B cell (primary cell): ENCODE results near the gene MUC6. TPM values are rescaled to one million over a fixed set of nuclear protein-coding genes. Genes with fewer than 3 reads are reported as not detected.

ENCODE experiments used
- ATAC-seq: fragments of 200-7000 bp; cut with Tn5 transposase; one replicate; pipeline ENCODE4 v1.10.0; 2021; ENCODE audit warnings: low read depth, mild to moderate bottlenecking, moderate number of reproducible peaks, moderate library complexity
- CTCF ChIA-PET: fragments of 350-600 bp; sonication (Branson Sonifier 250); formaldehyde crosslinking; loops from one replicate; lab custom pipeline; 2021; ENCODE audit warnings: antibody characterized with exemption, inconsistent platforms; lab: Charles Lee
- POLR2A ChIA-PET: fragments of 350-600 bp; sonication (Branson Sonifier 250); formaldehyde crosslinking; loops from one replicate; lab custom pipeline; 2021; ENCODE audit warnings: antibody characterized with exemption; lab: Charles Lee
- DNase-seq: peaks from one replicate; pipeline ENCODE4 v3.0.0; 2013
- H2AFZ ChIP-seq: 2 replicates; pipeline ENCODE4 v1.6.1; 2012; ENCODE audit warnings: mild to moderate bottlenecking, low read depth, low read length; ENCODE audit not compliant: insufficient read depth, poor library complexity, severe bottlenecking
- H3K27ac ChIP-seq, 2 donors: 1 replicate in 1 of 2; 2 replicates in 1 of 2; pipeline ENCODE4 v1.5.1; 2012 to 2013; ENCODE audit warnings: low read length in 2 of 2, mild to moderate bottlenecking in 2 of 2, moderate library complexity in 1 of 2
- H3K27me3 ChIP-seq, 4 experiments: fragments of 200-600 bp in 1 of 4; sonication (generic) in 1 of 4; replicated peaks in 1 of 4; 1 replicate in 2 of 4; 2 replicates in 2 of 4; pipeline versions ENCODE4 v1.6.1 to v1.7.0; 2013 to 2016; ENCODE audit warnings: low read length in 3 of 4, mild to moderate bottlenecking in 2 of 4, mixed read lengths in 1 of 4, moderate library complexity in 1 of 4; ENCODE audit not compliant: insufficient read depth in 4 of 4, control insufficient read depth in 3 of 4; ENCODE audit errors: control extremely low read depth in 1 of 4
- H3K36me3 ChIP-seq, 2 experiments: replicated peaks in 1 of 2; 1 replicate in 1 of 2; 2 replicates in 1 of 2; pipeline versions ENCODE4 v1.6.1 to v1.7.1; 2013; ENCODE audit warnings: low read length in 1 of 2; ENCODE audit not compliant: insufficient read depth in 2 of 2, control insufficient read depth in 1 of 2; ENCODE audit errors: control extremely low read depth in 1 of 2, extremely low read depth in 1 of 2
- H3K4me1 ChIP-seq, 2 donors: fragments of 200-600 bp in 1 of 2; sonication (generic) in 1 of 2; 1 replicate in 1 of 2; 2 replicates in 1 of 2; pipeline versions ENCODE4 v1.5.1 to v1.6.1; 2013 to 2017; ENCODE audit warnings: low read length in 2 of 2; ENCODE audit not compliant: control insufficient read depth in 2 of 2, insufficient read depth in 2 of 2
- H3K4me2 ChIP-seq: replicated peaks from 2 replicates; pipeline ENCODE3; 2012; ENCODE audit warnings: mild to moderate bottlenecking, low read depth, low read length; ENCODE audit not compliant: poor library complexity, severe bottlenecking
- H3K4me3 ChIP-seq, 5 experiments: fragments of 200-600 bp in 1 of 5; sonication (generic) in 1 of 5; 1 replicate in 3 of 5; 2 replicates in 2 of 5; pipeline versions ENCODE4 v1.5.1 to v1.7.0; 2011 to 2016; ENCODE audit warnings: low read length in 4 of 5, mild to moderate bottlenecking in 4 of 5, low read depth in 2 of 5, control low read depth in 1 of 5, moderate library complexity in 1 of 5; ENCODE audit not compliant: insufficient read depth in 1 of 5; ENCODE audit errors: control extremely low read depth in 1 of 5, extremely low read depth in 1 of 5
- H3K79me2 ChIP-seq: fragments of 200-600 bp; sonication (generic); one replicate; pipeline ENCODE4 v1.6.0; 2016; ENCODE audit warnings: low read length; ENCODE audit not compliant: control insufficient read depth, insufficient read depth
- H3K9ac ChIP-seq: fragments of 200-600 bp; sonication (generic); 2 replicates; pipeline ENCODE4 v1.6.1; 2017; ENCODE audit warnings: mild to moderate bottlenecking, low read length, moderate library complexity
- H3K9me3 ChIP-seq, 3 donors: one replicate each; pipeline versions ENCODE4 v1.6.1 to v1.7.1; 2013; ENCODE audit warnings: low read length in 2 of 3; ENCODE audit not compliant: control insufficient read depth in 2 of 3, insufficient read depth in 1 of 3; ENCODE audit errors: control extremely low read depth in 1 of 3
- H4K20me1 ChIP-seq: 2 replicates; pipeline ENCODE4 v1.6.0; 2012; ENCODE audit warnings: mild to moderate bottlenecking, low read length; ENCODE audit not compliant: insufficient read depth, control insufficient read depth, poor library complexity, severe bottlenecking
- H3K27ac Mint-ChIP-seq: one replicate; pipeline ENCODE4 v1.8.0; 2021; ENCODE audit warnings: mixed read lengths
- H3K27me3 Mint-ChIP-seq: one replicate; pipeline ENCODE4 v1.8.0; 2021; ENCODE audit warnings: mixed read lengths
- H3K4me1 Mint-ChIP-seq: one replicate; pipeline ENCODE4 v1.8.0; 2021; ENCODE audit warnings: mixed read lengths
- H3K4me3 Mint-ChIP-seq: one replicate; pipeline ENCODE4 v1.8.0; 2021; ENCODE audit warnings: mixed read lengths
- H3K9me3 Mint-ChIP-seq: one replicate; pipeline ENCODE4 v1.8.0; 2022; ENCODE audit warnings: mixed read lengths; ENCODE audit not compliant: insufficient read depth
- CTCF ChIP-seq: fragments of 200-600 bp; IDR thresholded peaks from one replicate; pipeline ENCODE4 v1.8.0; 2022; ENCODE audit warnings: antibody characterized with exemption, mild to moderate bottlenecking
- EZH2 ChIP-seq: IDR thresholded peaks from 2 replicates; pipeline ENCODE4 v1.6.1; 2012; ENCODE audit warnings: borderline replicate concordance, low read depth, mild to moderate bottlenecking, moderate library complexity, low read length; ENCODE audit not compliant: insufficient read depth, poor library complexity, severe bottlenecking
- WGBS: methylation state at CpG from one replicate; pipeline ENCODE4 v1.1.5; 2013; ENCODE audit warnings: missing lambda C conversion rate; ENCODE audit not compliant: insufficient coverage; 5-methylcytosine and 5-hydroxymethylcytosine counted together
- intact Hi-C: fragments of 100-400 bp; cut with micrococcal nuclease; formaldehyde crosslinking; loops from one replicate; pipeline ENCODE4 v1.10.0; 2022
- polyA plus RNA-seq: library from polyadenylated mRNA; depleted of rRNA; stranded (reverse); fragments of >200 nt; gene quantifications from 2 replicates; pipeline ENCODE4 v1.2.3, GENCODE V29; 2012
- total RNA-seq, 2 donors: library from RNA; stranded (reverse); fragments of 120-200 nt in 1 of 2; gene quantifications; 1 replicate in 1 of 2; 2 replicates in 1 of 2; pipeline versions ENCODE4 v1.2.3 to v1.2.4, GENCODE V29; 2013 to 2022

The MUC6 gene
- total and polyA plus RNA-seq, 2 donors (not counting 1 experiment from before 2014, with no cell fraction given) = not detected

DNA sequence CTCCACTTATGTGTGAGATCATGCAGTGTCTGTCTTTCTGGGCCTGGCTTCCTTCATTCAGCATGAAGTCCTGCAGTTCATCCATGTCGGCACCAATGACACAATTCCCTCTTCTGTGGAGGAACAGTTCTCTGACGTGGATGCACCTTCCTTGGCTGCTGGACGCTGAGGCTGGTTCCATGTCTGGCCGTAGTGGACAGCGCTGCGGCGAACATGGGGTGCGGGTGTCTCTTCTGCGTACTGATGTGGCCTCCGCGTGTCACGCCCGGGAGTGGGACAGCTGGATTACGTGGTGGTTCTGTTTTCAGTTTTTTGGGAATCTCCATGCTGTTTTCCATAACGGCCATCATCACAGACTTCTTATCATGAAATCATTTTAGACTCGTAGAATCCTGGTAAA is 21.3 kb upstream of the MUC6 start:
- intact Hi-C loops = no loop called here
- Mint-ChIP-seq H3K4me3 (no peak overlapping the region), H3K27ac (no peak overlapping the region), H3K27me3 (peaks cover 19% of the 10 kb centered on the region), H3K9me3 (no peaks in the 10 kb centered on the region), H3K4me1 (no peaks in the 10 kb centered on the region)
- Histone ChIP-seq H4K20me1 (no peaks in the 10 kb centered on the region), H3K27ac (no peak overlapping the region), H3K4me2 (no peak overlapping the region), H3K36me3 (no peaks in the 10 kb centered on the region), H2AFZ (no peak overlapping the region), H3K9me3 (peaks cover 0 to 7% (median 2%) of the 10 kb centered on the region in 3 donors), H3K27me3 (peaks cover 0 to 4% (median 0%) of the 10 kb centered on the region in 4 experiments), H3K4me1 (no peaks in the 10 kb centered on the region), H3K79me2 (no peaks in the 10 kb centered on the region), H3K4me3 (no peak overlapping the region), H3K9ac (no peak overlapping the region)
- no peak for TF ChIP-seq CTCF
- TF ChIP-seq EZH2 = no peak
- ATAC-seq (no peak), DNase-seq (no peak)
- CTCF ChIA-PET = no interaction called here
- POLR2A ChIA-PET = no interaction called here
- 94% methylated on average over 10 of the region's 16 CpGs for WGBS

- TF ChIP-seq CTCF (no peak), EZH2 (no peak)
- Histone ChIP-seq H3K4me2 (no peak overlapping the region), H3K4me1 (peaks cover 0 to 2% of the 10 kb centered on the region in 2 donors), H3K79me2 (no peaks in the 10 kb centered on the region), H4K20me1 (no peaks in the 10 kb centered on the region), H3K9me3 (no peaks in the 10 kb centered on the region), H3K9ac (no peak overlapping the region), H3K27ac (no peak overlapping the region), H3K4me3 (no peak overlapping the region), H3K36me3 (no peaks in the 10 kb centered on the region), H2AFZ (no peak overlapping the region), H3K27me3 (peaks cover 0 to 11% (median 0%) of the 10 kb centered on the region in 4 experiments)
- intact Hi-C loops = no loop called here
- Mint-ChIP-seq H3K4me1 (peaks cover under 1% of the 10 kb centered on the region), H3K9me3 (no peaks in the 10 kb centered on the region), H3K4me3 (no peak overlapping the region), H3K27ac (no peak overlapping the region), H3K27me3 (peaks cover 11% of the 10 kb centered on the region)
- CTCF ChIA-PET = no interaction called here
- POLR2A ChIA-PET = no interaction called here
- 87% methylated on average over 41 of the region's 46 CpGs for WGBS
- DNase-seq (no peak), ATAC-seq (no peak)
These were observed 19.7 kb upstream of the MUC6 start for GRCh38 chr11:1055990-1056771.
